ENCODE data around the gene AP1AR.

Gene AP1AR

DNA sequence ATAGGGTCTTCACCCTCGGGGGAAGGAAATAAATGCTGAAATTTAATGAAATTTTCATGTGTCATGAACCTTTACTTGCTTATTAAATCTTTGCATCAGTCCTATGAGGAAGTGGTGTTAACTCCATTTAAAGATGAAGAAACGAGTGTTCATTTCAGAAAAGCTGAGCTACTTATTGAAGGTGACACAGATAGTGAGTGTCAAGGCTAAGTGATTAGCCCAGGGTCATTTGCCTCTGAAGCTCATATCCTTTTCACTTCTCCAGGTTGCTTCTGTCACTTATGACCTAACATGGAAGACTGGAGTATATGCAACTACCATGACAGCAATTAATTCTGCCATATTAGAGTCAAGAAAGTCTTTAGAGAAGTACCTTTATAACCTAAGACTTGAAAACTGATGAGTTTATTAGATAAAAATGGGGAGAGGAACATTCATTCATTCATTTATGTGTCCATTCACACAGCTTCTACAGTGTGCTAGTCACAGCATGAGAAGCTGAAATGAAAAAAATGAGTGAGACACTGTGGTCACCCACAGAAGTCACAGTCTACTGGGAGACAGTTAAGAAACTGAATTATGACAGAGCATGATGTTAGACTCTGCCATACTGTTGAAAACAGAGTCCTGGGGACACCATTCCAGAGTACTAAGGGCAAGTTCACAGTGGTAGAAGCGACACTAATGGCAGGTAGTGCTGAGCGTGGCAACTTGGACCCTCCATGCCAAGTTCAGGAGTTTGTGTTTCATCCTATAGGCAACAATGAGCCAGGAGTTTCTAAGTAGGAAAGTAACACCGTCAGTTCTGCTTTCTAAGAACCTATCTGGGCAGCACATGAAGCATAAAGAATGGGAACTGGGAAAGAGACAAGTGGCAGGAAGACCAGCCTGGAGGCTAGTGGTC lies 86.9 kb downstream of the AP1AR start:
- no peak overlapping the region for H2AFZ ChIP-seq (ENCODE audit: low read depth, low read length, severe bottlenecking)
- no peak overlapping the region for H3K4me3 ChIP-seq (ENCODE audit: insufficient read depth, low read length, poor library complexity, severe bottlenecking)
- no peaks in the 10 kb centered on the region for H3K27me3 ChIP-seq (ENCODE audit: low read length)
- no peaks in the 10 kb centered on the region for H3K9me2 ChIP-seq (replicated peaks; ENCODE audit: insufficient read depth, low read length)
- no peaks in the 10 kb centered on the region for H3K9me3 ChIP-seq (ENCODE audit: insufficient read depth, low read length)
- no peaks in the 10 kb centered on the region for H3F3A ChIP-seq (ENCODE audit: insufficient read depth)
- no peaks in the 10 kb centered on the region for H3K36me3 ChIP-seq (ENCODE audit: low read length)
- H4K20me1 ChIP-seq (ENCODE audit: low read depth, low read length): no peaks in the 10 kb centered on the region
- TF ChIP-seq CTCF (IDR thresholded peaks at IDR 0.05; ENCODE audit: insufficient read depth, low read length, poor library complexity, severe bottlenecking) (no peak), EZH2phosphoT487 (conservative IDR thresholded peaks at IDR 0.05; ENCODE audit: low read length) (no peak)
- no peak overlapping the region for H3K4me2 ChIP-seq (ENCODE audit: low read depth, low read length, poor library complexity, severe bottlenecking)
- H3K27ac ChIP-seq (ENCODE audit: low read depth, low read length): no peak overlapping the region
- no peak overlapping the region for H3K9ac ChIP-seq (ENCODE audit: low read length)
- no peaks in the 10 kb centered on the region for H3K79me2 ChIP-seq (ENCODE audit: insufficient read depth, low read length)

Measured in SU-DHL-6 (cell line).